Activated CD8-positive, alpha-beta T cell treated with anti-CD3 and anti-CD28 coated beads for 36 hours (primary cell): ENCODE measurements around the gene CA5A. TPM values are rescaled to one million over a fixed set of nuclear protein-coding genes. Genes with fewer than 3 reads are reported as not detected.
"Not testable (repeated sequence)": the region's sequence is repeated elsewhere in the genome, so short reads cannot be mapped to it uniquely, and the experiment has no call there.

Source experiments
- ATAC-seq: fragments of 200-7000 bp; cut with Tn5 transposase; one replicate; pipeline ENCODE4 v1.10.0; 2021; ENCODE audit warnings: mild to moderate bottlenecking, moderate library complexity
- CTCF ChIA-PET: fragments of 350-600 bp; sonication (Branson Sonifier 250); formaldehyde crosslinking; loops from one replicate; lab custom pipeline; 2021; ENCODE audit warnings: antibody characterized with exemption; lab: Charles Lee
- POLR2A ChIA-PET: fragments of 350-600 bp; sonication (Branson Sonifier 250); formaldehyde crosslinking; loops from one replicate; lab custom pipeline; 2021; ENCODE audit warnings: antibody characterized with exemption; lab: Charles Lee
- DNase-seq: peaks from one replicate; pipeline ENCODE4 v3.0.0-alpha.2; 2020
- H3K27ac Mint-ChIP-seq: one replicate; pipeline ENCODE4 v1.8.0; 2021; ENCODE audit warnings: mild to moderate bottlenecking, mixed read lengths
- H3K27me3 Mint-ChIP-seq: one replicate; pipeline ENCODE4 v1.8.0; 2021; ENCODE audit warnings: mixed read lengths
- H3K36me3 Mint-ChIP-seq: one replicate; pipeline ENCODE4 v1.8.0; 2021; ENCODE audit warnings: low read depth, mixed read lengths
- H3K4me1 Mint-ChIP-seq: one replicate; pipeline ENCODE4 v1.8.0; 2021; ENCODE audit warnings: low read depth, mixed read lengths
- H3K4me3 Mint-ChIP-seq: one replicate; pipeline ENCODE4 v1.8.0; 2021; ENCODE audit warnings: mild to moderate bottlenecking, moderate library complexity, mixed read lengths
- H3K9me3 Mint-ChIP-seq: one replicate; pipeline ENCODE4 v1.8.0; 2021; ENCODE audit warnings: mixed read lengths
- intact Hi-C: fragments of 100-400 bp; cut with micrococcal nuclease; formaldehyde crosslinking; loops from one replicate; pipeline ENCODE4 v1.10.0; 2022
- total RNA-seq, 2 experiments: library from RNA; stranded (reverse); gene quantifications; one replicate each; pipeline ENCODE4 v1.2.3, GENCODE V29; 2021
- TF ChIP-seq, protein P1 (sequence below): fragments of 200-600 bp; IDR thresholded peaks from one replicate; pipeline ENCODE4 v1.8.0; 2022; ENCODE audit warnings: antibody characterized with exemption, mild to moderate bottlenecking

Gene CA5A
- total RNA-seq, 2 experiments from 2014 or later = not detected

DNA sequence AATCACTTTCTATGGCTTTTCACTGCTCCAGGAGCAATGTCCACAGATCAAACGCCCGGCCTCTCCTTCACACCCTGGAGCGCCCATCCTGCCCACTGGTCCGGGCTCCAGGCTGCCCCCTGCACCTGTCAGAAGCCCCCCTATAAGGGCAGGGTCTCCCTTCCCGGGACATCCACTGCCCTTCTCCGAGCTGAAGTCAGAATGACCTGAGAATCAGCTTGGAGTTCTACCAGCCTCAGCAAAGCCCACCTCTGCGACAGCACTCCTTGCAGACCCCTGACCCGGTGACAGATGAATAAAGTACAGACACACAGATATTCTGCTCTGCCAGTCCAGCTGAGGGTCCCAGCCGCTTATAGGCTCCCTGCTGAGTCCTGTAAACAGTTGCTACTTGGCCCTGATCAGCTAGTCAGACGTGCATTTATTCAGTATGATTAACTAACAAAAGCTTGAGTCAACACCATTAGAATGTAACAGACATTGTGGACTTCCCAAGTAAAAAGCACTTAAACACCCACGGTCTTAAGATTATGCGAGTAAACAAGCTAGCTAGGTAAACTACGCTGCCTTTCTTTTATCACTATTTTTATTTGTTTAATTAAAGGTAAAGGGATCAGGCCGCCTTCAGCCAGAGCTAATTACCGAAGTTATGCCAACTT lies 71.9 kb downstream of the CA5A start:
- TF ChIP-seq, protein P1, sequence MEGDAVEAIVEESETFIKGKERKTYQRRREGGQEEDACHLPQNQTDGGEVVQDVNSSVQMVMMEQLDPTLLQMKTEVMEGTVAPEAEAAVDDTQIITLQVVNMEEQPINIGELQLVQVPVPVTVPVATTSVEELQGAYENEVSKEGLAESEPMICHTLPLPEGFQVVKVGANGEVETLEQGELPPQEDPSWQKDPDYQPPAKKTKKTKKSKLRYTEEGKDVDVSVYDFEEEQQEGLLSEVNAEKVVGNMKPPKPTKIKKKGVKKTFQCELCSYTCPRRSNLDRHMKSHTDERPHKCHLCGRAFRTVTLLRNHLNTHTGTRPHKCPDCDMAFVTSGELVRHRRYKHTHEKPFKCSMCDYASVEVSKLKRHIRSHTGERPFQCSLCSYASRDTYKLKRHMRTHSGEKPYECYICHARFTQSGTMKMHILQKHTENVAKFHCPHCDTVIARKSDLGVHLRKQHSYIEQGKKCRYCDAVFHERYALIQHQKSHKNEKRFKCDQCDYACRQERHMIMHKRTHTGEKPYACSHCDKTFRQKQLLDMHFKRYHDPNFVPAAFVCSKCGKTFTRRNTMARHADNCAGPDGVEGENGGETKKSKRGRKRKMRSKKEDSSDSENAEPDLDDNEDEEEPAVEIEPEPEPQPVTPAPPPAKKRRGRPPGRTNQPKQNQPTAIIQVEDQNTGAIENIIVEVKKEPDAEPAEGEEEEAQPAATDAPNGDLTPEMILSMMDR = no peak
- Mint-ChIP-seq H3K9me3 (no peaks in the 10 kb centered on the region), H3K4me3 (peak overlapping the region; percentile 100), H3K36me3 (peaks cover 77% of the 10 kb centered on the region), H3K4me1 (peaks cover 47% of the 10 kb centered on the region), H3K27ac (peak overlapping the region; percentile 71), H3K27me3 (no peaks in the 10 kb centered on the region)
- ATAC-seq = no peak
- CTCF ChIA-PET = interaction anchor here (9.6 to 13.0 kb wide), 2 partner anchors 15 to 84 kb away, joined by 178 to 305 read pairs; no protein-coding TSS in a partner anchor
- intact Hi-C loops = no loop called here
- POLR2A ChIA-PET = interaction anchor here (0.7 to 8.4 kb wide), 8 partner anchors 9 to 120 kb away, joined by 3 to 75 read pairs (median 5); no protein-coding TSS in a partner anchor
- DNase-seq = no peak

DNA sequence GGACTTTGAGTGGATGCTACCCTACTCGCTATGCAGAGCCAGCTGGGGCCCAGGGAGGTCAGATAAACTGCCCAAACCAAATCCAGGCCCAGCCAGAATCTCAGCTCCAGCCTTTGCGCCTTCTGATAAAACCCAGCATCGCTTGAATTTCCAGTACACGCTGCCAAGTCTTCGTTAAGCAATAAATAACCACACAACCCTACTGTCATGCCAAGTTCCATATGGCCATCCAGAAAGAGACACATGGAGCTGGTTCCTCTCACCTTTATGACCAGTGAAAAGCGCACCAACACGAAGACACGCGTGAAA lies 73.0 kb downstream of the CA5A start:
- Mint-ChIP-seq H3K27ac (peak overlapping the region; percentile 59), H3K4me1 (peaks cover 59% of the 10 kb centered on the region), H3K36me3 (peaks cover 80% of the 10 kb centered on the region), H3K4me3 (peak overlapping the region; percentile 50)
- DNase-seq, CTCF ChIA-PET, ATAC-seq, intact Hi-C loops, H3K27me3 Mint-ChIP-seq, H3K9me3 Mint-ChIP-seq: not testable (repeated sequence)
- POLR2A ChIA-PET = interaction anchor here (1.0 to 3.5 kb wide), 5 partner anchors 10 to 99 kb away, joined by 3 to 20 read pairs (median 3); no protein-coding TSS in a partner anchor

DNA sequence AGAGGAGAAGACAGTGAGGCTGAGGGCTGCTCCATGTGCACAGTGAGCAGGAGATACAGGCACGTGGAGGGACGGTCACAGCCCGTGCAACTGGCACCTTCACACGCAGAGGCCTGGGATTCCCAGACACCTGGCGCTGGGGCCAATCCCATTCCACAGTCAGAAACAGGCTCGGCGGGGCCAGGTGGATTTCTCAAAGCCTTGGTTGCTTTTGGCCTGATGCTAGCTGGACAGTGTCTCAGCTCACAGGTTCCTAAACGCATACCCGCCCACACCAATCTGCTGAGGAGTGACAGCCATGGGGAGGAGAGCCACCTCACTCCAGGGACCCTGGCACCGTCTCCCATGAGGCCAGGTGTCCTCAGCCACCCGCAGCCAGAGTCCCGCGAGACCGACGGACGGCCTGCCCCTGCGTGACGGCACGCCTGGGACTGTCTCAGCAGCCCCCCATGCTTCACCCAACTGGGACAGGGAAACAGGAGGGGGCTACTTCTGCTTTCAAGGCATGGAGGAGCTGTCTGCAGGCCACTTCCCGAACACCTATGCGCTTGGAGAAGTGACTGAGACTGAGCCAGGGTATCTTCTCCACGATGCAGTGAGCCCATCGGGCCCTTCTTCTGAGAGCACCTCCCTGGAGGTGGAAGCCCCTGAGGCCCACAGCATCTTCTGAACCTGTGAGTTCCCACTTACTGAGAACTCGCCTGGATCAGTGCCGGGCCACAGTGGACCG lies 73.6 kb downstream of the CA5A start:
- CTCF ChIA-PET, ATAC-seq, DNase-seq, intact Hi-C loops, H3K9me3 Mint-ChIP-seq, H3K27me3 Mint-ChIP-seq: not testable (repeated sequence)
- peak overlapping the region; percentile 59 for H3K27ac Mint-ChIP-seq
- POLR2A ChIA-PET = interaction anchor here (1.0 to 1.6 kb wide), 4 partner anchors 10 to 99 kb away, joined by 3 to 4 read pairs (median 3); no protein-coding TSS in a partner anchor
- peaks cover 64% of the 10 kb centered on the region for H3K4me1 Mint-ChIP-seq
- H3K36me3 Mint-ChIP-seq = peaks cover 80% of the 10 kb centered on the region
- H3K4me3 Mint-ChIP-seq = peak overlapping the region; percentile 50

DNA sequence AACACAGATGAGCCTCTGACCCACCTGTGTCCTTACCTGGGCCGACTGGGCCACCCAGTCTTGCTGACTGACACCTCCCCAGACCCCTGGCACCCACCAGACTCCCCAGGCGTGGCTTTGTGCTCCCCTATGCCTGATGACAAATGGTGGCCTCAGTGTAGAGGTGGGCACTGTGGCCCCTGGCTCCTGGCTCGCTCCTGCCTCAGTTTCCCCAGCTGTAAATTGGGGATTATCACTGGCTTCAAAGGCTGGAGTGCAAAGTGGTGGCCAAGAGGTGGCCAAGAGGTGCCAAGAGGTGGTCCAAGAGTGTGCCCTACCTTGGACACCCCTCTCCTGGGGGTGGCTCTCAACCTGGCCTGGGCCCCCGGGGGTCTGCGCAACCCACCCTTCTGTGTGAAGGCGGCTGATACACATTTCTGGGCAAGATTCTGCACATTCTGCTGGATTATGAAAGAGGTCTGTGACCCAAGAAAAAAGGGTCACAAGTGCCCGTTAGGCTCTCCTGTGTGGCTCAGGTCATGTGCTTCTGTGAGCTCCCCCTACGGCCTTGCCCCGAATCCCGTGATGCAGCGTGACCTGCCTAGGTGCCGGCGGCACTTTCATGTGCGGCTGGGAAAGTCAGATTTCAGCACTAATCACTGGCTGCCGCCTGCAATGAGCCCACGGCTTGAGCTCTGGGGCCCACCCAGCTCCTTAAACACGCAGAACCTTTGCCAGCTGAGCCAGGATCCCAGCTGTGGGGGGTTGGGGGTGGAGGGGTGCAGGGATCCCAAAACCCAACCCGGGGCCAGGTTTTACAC lies 74.8 kb downstream of the CA5A start:
- H3K36me3 Mint-ChIP-seq = peaks cover 79% of the 10 kb centered on the region
- ChIA-PET CTCF (interaction anchor here (3.0 kb wide), 1 partner anchor 12 kb away, joined by 16 read pairs; no protein-coding TSS in a partner anchor), POLR2A (interaction anchor here (1.0 to 1.5 kb wide), 2 partner anchors 28 to 83 kb away, joined by 3 read pairs; no protein-coding TSS in a partner anchor)
- ATAC-seq, H3K9me3 Mint-ChIP-seq, DNase-seq, H3K27ac Mint-ChIP-seq, intact Hi-C loops, H3K27me3 Mint-ChIP-seq: not testable (repeated sequence)
- peak overlapping the region; percentile 24 for H3K4me3 Mint-ChIP-seq
- H3K4me1 Mint-ChIP-seq = peaks cover 76% of the 10 kb centered on the region

DNA sequence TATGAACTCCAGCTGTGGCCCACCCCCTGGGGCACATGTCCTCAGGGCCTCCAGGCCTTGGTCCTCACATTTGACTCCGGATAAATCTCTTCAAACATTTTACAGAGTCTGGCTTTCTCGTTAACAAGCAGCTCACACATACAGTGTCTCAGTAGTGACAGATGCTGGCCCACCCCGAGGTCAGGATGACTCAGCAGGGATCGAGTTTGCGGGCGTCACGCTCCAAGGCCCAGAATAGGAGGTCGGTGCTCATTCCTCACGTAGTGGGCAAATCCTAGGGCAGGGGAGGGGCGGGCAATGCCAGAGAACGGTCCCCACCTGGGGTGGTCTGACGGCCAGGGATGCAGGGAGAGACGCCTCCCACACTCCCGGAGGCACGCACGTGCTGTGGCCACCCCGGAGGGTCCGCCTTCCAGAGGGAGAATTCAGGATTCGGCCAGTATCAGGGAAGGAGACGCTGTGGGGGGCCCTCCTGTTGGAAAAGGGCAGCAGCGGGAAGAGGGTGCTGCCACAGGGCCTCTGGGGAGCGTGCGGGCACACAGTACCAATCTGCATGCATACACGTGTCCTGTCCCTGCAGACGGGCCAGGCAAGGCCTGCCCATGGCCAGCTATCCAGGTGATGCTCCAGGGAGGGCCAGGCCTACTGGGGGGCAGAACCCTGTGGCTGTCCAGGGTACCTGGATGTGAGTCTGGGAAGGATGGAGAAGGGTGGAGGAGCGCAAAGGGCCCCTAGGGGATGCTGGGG lies 75.6 kb downstream of the CA5A start:
- no peaks in the 10 kb centered on the region for H3K27me3 Mint-ChIP-seq
- H3K4me3 Mint-ChIP-seq = peak overlapping the region; percentile 56
- CTCF ChIA-PET = interaction anchor here (1.7 to 3.0 kb wide), 2 partner anchors 11 to 82 kb away, joined by 11 to 16 read pairs; no protein-coding TSS in a partner anchor
- POLR2A ChIA-PET = interaction anchor here (1.0 to 1.5 kb wide), 3 partner anchors 7 to 82 kb away, joined by 3 to 6 read pairs (median 3); no protein-coding TSS in a partner anchor
- intact Hi-C loops = no loop called here
- H3K9me3 Mint-ChIP-seq = no peaks in the 10 kb centered on the region
- peaks cover 76% of the 10 kb centered on the region for H3K4me1 Mint-ChIP-seq
- DNase-seq (no peak), ATAC-seq (peak; percentile 17)
- H3K27ac Mint-ChIP-seq = peak overlapping the region; percentile 82
- peaks cover 76% of the 10 kb centered on the region for H3K36me3 Mint-ChIP-seq
- TF ChIP-seq, protein P1 = no peak

DNA sequence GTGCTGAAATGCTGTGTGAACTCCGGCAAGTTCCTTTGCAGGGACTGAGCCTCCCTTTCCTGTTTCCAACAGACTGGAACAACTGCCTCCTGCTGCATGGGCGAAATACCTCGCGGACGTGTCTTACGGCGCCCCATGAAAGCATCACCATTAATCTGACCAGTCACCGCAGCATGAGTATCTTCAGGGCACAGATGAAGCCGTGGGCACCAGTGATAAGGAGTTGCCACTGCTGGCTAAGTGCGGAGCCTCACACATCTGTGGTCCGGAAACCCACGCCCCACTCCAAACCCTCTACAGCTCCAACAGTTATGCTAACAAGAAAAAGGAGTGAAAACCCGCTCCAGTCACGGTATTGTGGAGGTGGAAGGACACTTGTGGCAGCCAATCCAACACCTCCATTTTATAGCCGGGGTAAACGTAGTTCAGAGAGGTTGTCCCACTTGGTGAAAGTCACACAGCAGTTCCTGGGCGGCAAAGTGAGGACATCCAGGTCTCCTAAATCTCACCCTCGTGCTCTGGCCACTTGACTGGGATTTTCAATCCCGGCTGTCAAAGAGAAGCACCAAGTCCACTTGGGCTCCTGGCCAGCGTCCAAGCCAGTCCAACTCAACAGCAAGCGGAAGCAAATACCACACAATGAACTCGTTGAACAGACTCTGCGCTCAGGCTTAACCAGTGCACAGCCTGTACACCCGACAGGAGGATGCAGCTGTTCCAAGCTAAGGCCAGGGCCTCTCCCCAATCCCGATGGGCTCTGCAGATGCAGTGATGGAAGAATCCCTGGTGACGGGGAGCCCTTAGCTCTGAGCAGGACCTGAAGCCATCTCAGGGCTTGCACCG lies 78.0 kb downstream of the CA5A start:
- DNase-seq, ATAC-seq, H3K27me3 Mint-ChIP-seq, H3K9me3 Mint-ChIP-seq: not testable (repeated sequence)
- Mint-ChIP-seq H3K4me3 (peak overlapping the region; percentile 19), H3K36me3 (peaks cover 70% of the 10 kb centered on the region), H3K27ac (peak overlapping the region; percentile 93), H3K4me1 (peaks cover 80% of the 10 kb centered on the region)
- intact Hi-C loops = loop anchor here (10.0 kb wide), 1 partner anchor 364 kb away; the partner anchor contains the start of gene ZCCHC14
- POLR2A ChIA-PET = interaction anchor here (0.9 to 2.1 kb wide), 2 partner anchors 11 to 12 kb away, joined by 3 to 8 read pairs; partner anchors contain the start of gene SLC7A5
- CTCF ChIA-PET = interaction anchor here (1.0 to 3.0 kb wide), 3 partner anchors 9 to 79 kb away, joined by 3 to 16 read pairs (median 12); no protein-coding TSS in a partner anchor
